Transverse colon (tissue), 4 donors: Measurements from ENCODE around the gene FAM187B.

Source experiments
- CTCF ChIP-seq, 5 experiments: fragments of 200-600 bp in 3 of 5; fragments of 450-650 bp in 2 of 5; sonication (generic) in 3 of 5; IDR thresholded peaks; 1 replicate in 2 of 5; 2 replicates in 3 of 5; pipeline ENCODE4 v1.5.1; 2016 to 2017; ENCODE audit warnings: antibody characterized with exemption in 5 of 5, inconsistent platforms in 3 of 5, mild to moderate bottlenecking in 2 of 5, moderate library complexity in 1 of 5
- POLR2A ChIP-seq: fragments of 450-650 bp; IDR thresholded peaks from one replicate; pipeline ENCODE4 v1.6.1; 2016; ENCODE audit warnings: antibody characterized with exemption, mild to moderate bottlenecking, moderate library complexity
- POLR2AphosphoS5 ChIP-seq, 3 donors: sonication (generic); formaldehyde crosslinking; IDR thresholded peaks; one replicate each; pipeline ENCODE4 v1.6.1; 2016; ENCODE audit warnings: antibody characterized with exemption in 3 of 3

DNA sequence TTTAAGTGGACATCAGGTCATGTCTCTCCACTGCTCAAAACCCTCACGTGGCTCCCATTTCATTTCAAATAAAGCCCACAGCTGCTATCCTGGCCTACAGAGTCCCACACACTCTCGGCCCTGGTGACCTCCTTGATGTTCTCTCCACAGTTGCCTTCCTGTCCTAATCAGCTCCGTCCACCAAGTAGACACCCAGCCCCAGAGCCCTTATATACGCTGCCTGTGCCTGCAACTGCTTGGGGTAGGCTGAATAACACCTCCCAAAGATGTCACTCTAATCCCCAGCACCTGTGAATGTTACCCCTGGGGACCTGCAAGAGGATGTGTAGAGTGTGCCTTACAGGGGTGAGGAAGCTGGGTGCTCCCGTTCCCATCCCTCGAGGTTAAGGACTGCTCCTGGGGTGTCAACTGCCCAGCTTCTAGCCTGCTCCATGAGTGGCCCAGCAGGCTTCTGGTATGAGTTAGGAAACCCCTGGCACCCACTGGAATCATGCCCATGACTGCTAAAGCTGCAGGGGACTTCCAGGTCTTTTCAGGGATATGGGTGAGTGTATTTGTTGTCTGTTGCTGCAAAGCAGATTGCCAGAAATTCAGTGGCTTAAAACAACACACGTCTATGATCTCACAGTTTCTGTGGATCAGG lies 6.0 kb downstream of the FAM187B start:
- TF ChIP-seq CTCF (IDR thresholded peaks at IDR 0.05) (no peak), POLR2AphosphoS5 (IDR thresholded peaks at IDR 0.05) (no peak), POLR2A (no peak)
